ENCODE measurements around the gene MACROD2.

The MACROD2 gene

DNA sequence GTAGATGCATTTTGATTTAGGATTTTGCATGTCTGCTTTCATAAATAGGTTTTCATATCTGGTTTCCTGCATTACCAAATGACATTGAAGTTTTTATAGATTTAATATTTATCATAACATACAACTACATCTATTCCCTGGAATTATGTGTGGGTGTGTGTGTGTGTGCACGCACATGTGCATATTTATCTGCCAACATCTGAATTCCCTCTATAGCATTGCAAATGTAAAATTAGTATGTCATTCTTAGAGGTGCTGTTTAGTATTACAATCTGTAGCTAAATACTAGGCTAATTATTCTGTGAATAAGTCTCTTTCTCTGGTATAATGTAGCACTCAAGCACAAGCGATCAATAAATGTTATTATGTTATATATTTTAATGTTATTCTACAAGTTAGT is 820.0 kb downstream of the MACROD2 start:
- DNase-seq (ENCODE audit: low spot score), result no peak

DNA sequence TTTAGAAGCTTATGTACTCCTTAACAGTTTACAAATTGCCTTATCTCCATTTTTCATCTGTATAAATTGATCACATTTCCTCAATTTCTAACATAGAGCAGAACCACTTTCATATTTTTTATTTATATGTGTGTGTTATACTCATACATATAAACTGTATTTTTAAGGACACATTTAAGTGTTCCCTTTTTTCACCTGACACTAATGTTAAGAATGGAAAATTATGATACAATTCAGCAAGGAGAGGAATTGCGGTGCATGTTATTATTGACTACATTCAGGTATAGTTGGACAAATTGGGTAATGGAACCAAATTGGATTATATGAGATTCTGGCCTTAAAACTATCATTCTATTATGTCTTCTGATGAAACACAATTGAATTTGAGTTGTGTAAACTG is 821.2 kb downstream of the MACROD2 start:
- DNase-seq (ENCODE audit: low spot score), result no peak

DNA sequence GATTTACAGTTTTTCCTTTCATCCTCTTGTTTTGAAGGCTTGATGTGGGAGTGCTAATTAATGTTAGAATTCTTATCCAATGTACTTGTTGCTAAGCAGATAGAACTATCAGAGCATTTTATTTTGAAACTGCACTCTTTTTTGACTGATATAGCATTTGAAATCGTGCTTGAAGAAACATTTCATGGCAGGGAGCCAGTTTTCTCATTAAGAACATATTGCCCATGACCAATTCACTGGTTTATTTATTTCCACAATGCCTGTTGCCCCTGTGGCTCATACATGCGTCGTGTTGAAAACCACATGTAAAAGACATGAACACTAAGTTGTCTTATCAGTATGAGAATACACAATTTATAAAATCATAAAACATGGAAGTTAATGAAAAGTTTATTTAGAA is 821.8 kb downstream of the MACROD2 start:
- no peak for DNase-seq (ENCODE audit: low spot score)

DNA sequence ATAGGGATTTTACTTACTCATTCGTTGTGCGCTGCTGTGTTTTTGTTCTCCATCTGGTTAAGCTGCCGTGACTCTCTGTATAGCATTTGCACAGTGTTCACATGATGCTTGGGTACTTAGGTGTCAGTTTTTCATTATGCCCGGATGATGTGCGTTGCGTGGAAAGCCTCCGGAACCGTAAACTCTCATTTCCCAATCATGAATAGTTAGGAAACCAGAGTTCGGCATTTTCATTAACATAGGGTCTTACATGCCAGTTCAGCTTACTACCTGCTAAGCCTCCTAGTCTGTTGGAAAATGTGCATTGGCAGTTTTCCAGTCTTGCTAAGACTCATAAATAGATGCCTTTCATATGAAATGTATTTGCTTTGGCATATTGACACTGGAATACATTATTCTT is 825.5 kb downstream of the MACROD2 start:
- no peak for DNase-seq (ENCODE audit: low spot score)

- DNase-seq (ENCODE audit: low spot score), result no peak
Measured at GRCh38 chr20:14821251-14821650, 825.9 kb downstream of the MACROD2 start.

GRCh38 chr20:14824996-14825395 is 829.7 kb downstream of the MACROD2 start:
- no peak for DNase-seq (ENCODE audit: low spot score)

GRCh38 chr20:14826543-14827313 is 831.4 kb downstream of the MACROD2 start:
- no peak for DNase-seq (ENCODE audit: low spot score)

DNA sequence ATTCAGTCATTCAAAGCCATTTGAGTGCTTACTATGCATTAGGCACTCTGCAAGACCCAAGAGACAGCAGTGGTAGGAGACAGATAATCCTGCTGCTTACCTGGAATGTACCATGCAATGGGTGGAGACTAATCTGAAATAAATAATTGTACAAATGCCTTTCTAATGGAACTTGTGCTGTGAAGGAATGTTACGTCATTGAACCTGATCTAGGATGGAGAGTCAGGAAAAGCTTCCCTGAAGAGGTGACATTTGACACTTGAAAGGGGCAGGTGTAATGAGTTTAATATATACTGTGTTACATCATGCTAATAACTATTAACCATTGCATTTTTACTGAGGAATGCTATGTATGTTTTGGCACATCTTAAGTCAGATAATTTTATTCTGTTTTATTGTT is 833.1 kb downstream of the MACROD2 start:
- no peak for DNase-seq (ENCODE audit: low spot score)

GRCh38 chr20:14829906-14830305 is 834.6 kb downstream of the MACROD2 start:
- DNase-seq (ENCODE audit: low spot score), result no peak

- DNase-seq (ENCODE audit: low spot score), result no peak
Measured at GRCh38 chr20:14830466-14830865, 835.1 kb downstream of the MACROD2 start.

DNA sequence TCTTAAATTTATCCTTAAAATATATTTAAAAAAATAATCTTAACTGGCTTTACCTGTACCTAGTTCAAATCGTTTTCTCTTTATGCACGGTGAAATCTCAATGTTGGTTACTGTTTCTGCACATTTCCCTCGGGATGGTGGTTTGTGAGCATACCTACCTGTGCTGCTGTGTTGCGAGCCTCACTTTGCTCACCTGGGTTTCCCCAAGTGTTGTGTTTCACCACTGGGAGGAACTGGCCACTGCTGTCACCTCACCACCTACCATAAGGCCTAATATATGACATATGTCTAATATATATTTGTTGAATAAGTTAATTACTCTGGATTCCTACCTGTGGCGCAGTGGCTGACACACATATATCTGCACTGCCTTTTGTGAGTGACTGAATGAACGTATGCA is 835.6 kb downstream of the MACROD2 start:
- DNase-seq (ENCODE audit: low spot score), result no peak

DNA sequence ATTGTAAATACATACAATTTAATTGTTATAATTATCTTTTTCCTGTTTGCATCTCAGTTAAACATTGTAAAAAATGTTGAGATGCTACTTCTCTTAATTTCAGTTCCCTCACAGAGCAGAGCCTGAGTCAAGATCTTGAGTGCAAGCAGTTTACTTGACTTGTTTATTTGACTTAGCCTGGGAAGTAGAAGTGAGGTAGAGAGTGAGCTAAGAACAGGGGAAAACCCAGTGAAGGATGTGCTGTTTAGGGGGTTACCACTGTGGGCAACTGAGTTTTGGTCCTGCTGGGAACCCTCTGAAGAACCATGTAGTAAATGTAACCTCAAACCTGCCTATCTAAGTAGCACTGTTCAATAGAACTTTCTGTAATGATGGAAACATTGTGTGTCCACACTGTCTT is 837.3 kb downstream of the MACROD2 start:
- no peak for DNase-seq (ENCODE audit: low spot score)

GRCh38 chr20:14838663-14839628 is 843.6 kb downstream of the MACROD2 start:
- no peak for DNase-seq (ENCODE audit: low spot score)

- DNase-seq (ENCODE audit: low spot score), result no peak
Measured at GRCh38 chr20:14845199-14846160, 850.2 kb downstream of the MACROD2 start.

GRCh38 chr20:14848806-14849205 is 853.5 kb downstream of the MACROD2 start:
- DNase-seq (ENCODE audit: low spot score), result no peak

- no peak for DNase-seq (ENCODE audit: low spot score)
Measured at GRCh38 chr20:14853079-14853478, 857.8 kb downstream of the MACROD2 start.

- DNase-seq (ENCODE audit: low spot score), result no peak
Measured at GRCh38 chr20:14855171-14855570, 859.9 kb downstream of the MACROD2 start.

DNA sequence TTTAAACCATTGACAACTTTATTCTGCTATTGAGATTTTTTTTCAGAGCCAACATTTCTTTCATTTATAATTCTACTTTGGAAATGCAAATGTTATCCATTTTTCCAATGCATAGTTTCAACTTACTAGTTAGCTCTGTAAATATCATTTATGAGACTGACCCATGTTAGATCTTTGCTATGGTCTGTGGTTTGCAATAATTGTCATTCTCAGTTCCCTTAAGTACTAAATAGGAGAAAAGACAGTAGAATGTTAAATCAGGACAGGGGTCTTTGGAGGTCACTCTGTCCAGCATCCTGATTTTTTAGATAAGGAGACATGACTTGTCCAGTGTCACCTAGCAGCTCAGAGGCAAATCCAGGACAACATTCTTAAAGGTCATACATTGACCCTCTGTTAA is 864.3 kb downstream of the MACROD2 start:
- DNase-seq (ENCODE audit: low spot score), result no peak

DNA sequence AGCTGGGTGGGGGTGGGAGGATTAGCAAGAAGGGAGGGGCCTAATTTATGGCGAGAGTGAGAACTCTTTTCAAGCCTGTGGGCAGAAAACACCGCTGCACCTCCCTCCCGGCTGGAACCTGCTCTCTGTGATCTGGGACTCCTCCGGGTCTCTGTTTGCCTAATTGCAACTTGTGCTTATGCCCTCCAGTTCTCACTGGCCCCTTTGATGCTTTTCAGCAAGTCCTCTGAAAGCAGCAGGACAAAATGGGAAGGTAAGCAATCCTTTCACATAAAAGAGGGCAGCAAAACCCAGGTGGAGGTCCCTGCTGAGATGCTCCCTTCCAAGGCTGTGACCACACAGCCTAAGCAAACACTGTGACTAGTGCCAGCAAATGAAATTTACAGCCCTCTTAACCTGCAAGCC is 865.1 kb downstream of the MACROD2 start:
- DNase-seq (ENCODE audit: low spot score), result peak; percentile 34

DNA sequence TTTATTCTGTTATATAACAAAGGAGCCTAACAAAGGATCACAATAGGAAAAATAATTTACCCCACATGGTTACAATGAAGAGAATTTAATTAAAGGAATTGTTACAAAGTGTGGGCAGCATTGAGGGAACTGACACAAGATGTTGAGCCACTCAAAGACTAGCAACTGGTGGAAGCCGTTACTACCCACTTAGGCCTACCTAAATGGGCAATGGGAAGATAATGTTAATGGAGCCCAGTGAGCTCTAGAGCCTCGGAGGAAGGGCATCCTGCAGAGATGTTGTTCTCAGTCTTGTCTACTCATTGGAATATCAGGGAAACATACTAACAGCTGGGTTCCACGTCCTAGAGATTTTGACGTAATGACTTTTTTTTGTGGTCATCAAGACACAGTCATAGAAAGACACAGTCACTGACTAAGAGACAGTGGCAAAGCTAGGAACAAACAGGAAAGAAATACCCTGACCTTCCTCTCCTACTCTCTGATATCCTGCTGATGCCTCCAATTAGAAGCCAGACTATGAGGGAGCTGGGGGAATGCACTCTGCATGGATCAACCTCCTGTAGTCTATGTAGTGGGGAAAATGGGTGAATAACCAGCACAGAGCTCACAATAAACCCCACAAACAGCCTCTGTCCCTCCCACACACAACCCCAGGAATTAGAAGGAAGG is 865.8 kb downstream of the MACROD2 start:
- no peak for DNase-seq (ENCODE audit: low spot score)

- DNase-seq (ENCODE audit: low spot score), result no peak
Measured at GRCh38 chr20:14865169-14865568, 869.9 kb downstream of the MACROD2 start.
